GM19238 (cell line): Measurements from ENCODE around the gene NUP42.
"Not testable (repeated sequence)": the region's sequence is repeated elsewhere in the genome, so short reads cannot be mapped to it uniquely, and the experiment has no call there.

Experiments used
- DNase-seq: peaks from one replicate; pipeline ENCODE4 v3.0.0; 2011; ENCODE audit warnings: low spot score; ENCODE audit not compliant: insufficient read length

The NUP42 gene

DNA sequence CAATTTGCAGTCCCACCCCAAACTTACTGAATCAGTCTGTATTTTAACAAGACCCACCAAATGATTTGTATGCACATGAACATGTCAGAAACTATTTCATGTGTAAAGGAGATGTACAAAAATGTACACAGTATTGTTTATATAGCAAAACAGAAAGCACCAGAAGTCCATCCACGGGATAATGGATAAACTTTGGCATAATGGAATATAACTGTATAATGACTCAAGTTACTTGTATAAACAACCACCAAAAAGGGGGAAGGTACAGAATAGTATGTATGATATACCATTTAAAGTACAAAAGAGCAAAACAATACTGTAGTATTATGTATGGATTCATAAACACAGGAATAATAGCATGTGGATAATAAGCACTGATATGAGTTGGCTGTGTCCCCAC is 22.4 kb downstream of the NUP42 start:
- no peak for DNase-seq

- DNase-seq = no peak
These were observed 23.7 kb downstream of the NUP42 start for GRCh38 chr7:23205577-23205908.

DNA sequence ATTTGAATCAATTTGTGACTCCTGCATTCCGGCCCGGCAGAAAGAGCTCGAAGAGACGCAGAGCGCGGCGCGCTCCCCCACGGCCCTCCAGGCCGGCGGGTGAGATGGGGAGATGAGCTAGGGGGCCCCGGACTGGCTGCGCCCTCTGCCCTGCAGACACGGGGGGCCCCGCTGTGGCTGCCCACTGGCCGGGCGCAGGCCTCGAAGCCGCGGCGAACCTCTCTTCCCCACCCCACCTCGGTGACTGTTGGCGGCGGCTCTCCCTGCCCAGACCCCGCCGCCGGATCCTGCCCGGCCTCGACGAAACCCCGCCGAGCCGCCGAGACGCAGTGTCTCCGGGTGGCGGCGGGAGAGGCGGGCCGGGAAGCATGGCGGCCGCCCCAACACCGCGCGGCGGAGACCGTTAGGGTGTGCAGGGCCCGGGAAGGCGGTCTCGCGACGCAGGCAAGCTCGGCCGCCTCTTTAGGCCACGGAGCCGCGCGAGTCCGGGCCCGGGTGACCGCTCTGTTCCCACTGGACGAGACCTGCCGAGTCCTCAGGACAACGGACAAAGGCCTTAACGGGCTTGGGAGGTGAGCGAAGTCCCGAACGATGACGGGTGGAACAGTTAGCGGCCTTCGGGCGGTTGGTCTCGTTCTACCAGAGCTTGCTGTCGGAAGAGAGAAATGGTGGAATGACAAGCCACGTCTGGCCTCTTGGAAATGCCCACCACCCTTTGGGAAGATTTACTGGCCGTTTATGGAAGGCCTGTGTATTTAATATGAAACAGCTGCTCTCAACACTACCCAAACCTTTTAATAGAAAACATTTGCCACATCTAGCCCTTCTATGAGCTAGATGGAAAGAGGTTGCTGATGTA is 24.3 kb downstream of the NUP42 start:
- no peak for DNase-seq

DNA sequence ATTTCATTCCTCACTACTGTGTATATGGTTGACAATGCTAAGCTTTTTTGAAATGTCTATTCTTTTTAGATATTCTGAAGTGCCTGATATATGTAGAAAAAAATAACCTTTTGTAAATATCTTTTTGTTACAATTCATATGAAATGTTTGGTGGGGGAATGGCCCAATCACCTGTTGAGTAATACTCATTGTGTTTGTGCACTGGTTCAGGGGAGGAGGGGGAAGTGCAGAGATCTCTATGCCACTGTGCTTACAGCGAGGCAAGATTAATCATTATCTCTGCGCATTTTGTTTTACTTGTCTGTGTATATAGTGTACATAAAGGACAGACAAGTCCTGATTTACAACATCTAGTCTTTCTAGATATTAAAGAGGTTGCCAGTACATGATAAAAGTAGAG is 25.2 kb downstream of the NUP42 start:
- no peak for DNase-seq

DNA sequence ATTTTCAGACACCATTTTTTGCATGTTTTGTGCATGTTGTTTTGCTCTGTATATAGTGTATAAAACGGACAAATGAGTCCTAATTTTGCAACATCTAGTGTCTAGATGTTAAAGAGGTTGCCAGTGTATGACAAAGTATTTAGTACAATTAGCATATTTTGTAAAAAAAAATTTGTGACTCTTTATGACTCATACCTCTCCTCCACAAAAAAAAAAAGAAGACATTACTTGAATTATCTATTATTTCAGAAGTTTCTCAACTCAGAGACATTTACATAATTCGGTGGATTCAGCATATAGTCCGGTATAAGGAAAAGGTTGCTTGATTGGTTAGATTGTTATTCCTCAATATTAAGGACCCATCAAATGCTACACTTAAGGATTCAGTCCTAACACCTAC is 26.0 kb downstream of the NUP42 start:
- DNase-seq = no peak

- DNase-seq = no peak
These were observed 26.5 kb downstream of the NUP42 start for GRCh38 chr7:23208316-23208715.

GRCh38 chr7:23210506-23210905 is 28.7 kb downstream of the NUP42 start:
- DNase-seq = no peak

- no peak for DNase-seq
These were observed 29.7 kb downstream of the NUP42 start for GRCh38 chr7:23211589-23211988.

DNA sequence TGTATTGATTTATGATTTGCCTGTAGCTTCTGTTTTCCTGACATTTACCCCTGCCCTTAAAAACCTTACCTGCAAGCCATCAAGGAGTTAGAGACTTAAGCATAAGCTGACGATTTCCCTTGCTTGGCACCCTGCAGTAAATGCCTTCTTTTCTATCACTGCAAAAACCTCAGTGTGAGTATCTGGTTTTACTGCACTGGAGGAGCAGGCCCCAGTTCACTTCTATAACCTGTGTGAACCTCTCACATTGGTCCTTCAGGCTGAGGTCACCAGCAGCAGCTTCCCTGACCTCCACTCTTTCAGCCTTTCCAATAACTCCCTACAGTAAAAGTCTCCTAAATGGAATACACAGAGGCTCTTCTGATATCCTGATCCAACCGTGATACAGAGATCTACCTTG is 30.5 kb downstream of the NUP42 start:
- DNase-seq = no peak

GRCh38 chr7:23212841-23213240 is 31.0 kb downstream of the NUP42 start:
- DNase-seq = no peak

GRCh38 chr7:23213755-23214154 is 31.9 kb downstream of the NUP42 start:
- no peak for DNase-seq

DNA sequence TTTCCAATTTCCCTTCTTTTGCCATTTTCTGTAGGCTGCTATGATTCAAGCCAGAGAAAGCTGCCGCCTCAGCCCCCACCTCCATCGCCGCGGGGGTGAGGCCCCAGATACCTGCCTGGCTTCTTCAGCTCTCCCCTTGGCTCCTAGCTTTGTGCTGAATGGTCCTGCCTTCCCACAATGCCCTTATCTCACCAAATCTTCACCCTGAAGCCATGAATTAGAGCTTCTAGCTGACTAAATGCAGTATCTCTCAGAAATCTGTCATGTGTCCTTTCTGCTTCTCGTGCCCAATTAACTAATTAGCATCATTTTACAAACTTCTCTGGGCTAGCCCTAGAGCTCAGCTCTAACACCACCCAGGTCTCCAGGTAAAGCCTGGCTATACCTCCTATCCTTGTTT is 32.6 kb downstream of the NUP42 start:
- no peak for DNase-seq

GRCh38 chr7:23214938-23215337 is 33.1 kb downstream of the NUP42 start:
- DNase-seq = no peak

- no peak for DNase-seq
These were observed 34.2 kb downstream of the NUP42 start for GRCh38 chr7:23216021-23216420.

DNA sequence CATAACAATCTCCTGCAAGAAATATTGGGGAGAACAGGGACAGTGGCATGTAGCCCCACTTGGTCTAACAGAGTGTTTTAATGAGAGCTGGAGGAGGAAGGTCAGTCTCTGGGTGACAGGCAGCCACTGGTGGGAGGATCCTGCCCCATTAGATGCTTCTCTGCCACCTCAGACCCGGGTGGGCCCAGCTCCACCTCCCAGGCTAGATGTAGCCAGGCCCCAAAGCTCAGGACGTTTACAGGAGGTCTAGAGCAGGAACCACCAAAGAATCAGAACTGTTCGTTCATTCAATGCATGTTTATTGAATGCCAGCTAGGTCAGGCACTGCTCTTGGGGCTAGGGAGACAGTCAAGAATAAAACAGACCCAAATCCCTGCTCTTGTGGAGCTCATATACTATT is 36.3 kb downstream of the NUP42 start:
- DNase-seq = no peak

DNA sequence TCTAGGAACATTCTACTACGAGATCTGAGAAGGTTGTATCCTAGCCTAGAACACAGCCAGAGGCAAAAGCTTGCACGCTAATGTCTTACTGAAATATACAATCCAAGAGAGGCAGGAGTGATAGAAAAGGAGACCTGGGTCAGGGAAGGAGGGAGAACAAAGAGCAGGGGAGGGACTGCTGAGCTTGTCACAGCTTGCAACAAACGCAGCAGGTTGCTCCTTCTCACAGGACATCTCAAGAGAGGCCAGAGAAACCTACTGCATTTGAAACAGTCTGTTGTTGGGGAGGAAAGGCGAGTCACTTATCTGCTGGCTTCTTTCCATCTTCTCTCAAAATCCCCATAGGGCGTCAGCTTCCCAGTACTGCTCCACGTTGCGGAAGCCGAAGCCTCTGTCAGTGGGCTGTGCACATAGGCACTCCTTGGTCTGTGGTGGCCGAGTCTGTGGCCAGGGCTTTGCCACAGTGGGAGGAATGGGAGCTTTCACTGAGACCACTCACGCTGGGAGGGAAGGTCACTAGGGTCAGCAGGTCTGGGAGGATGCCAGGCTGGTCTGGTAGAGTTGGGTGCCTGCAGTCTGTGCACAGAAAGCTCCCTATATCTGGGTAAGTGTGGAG is 39.0 kb downstream of the NUP42 start:
- no peak for DNase-seq

- DNase-seq = no peak
These were observed 40.7 kb downstream of the NUP42 start for GRCh38 chr7:23222439-23223030.

GRCh38 chr7:23224364-23224763 is 42.5 kb downstream of the NUP42 start:
- not testable (repeated sequence) for DNase-seq

DNA sequence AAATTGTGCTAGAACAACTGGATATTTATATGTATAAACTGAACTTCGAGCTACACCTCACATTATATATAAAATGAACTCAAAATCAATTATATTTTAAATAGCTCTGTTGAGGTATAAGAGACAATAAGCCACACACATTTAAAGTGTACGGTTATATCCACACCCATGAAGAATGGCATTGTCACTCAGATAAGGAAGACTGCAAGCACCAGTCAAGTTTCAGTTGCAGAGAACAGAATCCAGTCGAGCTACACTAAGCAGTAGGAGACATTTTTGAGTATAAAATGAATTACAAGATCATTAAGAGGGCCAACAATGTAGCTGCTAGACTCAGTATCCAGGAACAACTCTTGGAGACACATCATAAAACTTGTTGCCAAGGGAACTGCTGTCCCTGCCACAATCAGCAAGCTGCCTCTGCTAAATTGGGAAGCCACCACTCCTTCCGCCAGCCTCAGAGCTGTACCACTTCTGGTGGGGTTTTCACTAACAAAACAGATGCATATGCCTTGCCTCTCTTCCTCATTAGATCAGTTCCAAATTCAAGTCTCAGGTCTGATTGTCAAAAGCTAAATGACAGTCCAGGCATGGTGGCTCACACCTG is 45.1 kb downstream of the NUP42 start:
- no peak for DNase-seq

DNA sequence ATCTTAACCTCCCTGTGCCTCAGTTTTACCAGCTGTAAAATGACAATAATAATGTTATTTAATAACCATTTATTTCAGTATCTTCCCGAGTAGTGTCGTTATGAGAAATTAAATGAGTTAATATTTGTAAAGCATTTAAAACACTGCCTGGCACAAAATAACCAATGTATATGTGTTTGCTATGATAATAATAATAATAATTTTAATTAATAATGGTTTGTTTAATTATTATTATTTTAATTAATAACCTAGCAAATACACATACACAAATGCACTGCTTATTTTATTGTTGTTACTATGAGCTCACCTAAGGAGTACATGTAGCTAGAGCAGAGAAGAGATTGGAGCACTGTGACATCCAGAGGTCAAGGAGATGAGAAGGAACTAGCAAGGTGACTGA is 46.6 kb downstream of the NUP42 start:
- no peak for DNase-seq

DNA sequence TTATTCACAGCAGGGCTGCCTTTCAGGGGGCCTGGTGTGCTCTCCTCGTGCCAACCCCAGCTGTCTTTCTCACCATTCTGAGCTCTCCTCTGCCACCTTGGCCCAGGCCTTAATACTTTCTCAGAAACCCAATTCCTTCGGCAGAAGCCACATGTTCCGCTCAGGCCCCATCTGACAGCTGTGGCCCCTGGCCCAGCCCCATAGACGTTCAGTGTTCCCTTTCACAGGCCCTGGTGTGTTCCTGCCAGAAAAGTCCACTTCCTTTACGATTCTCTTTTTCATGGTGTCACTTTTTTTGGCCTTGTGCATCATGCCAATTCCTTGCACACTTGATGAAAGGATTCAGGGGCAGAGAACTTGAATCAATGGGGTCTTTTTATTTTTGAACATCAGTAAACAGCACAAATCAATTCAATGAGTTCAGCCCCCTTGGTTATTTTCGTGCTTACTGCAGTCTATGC is 48.8 kb downstream of the NUP42 start:
- no peak for DNase-seq

DNA sequence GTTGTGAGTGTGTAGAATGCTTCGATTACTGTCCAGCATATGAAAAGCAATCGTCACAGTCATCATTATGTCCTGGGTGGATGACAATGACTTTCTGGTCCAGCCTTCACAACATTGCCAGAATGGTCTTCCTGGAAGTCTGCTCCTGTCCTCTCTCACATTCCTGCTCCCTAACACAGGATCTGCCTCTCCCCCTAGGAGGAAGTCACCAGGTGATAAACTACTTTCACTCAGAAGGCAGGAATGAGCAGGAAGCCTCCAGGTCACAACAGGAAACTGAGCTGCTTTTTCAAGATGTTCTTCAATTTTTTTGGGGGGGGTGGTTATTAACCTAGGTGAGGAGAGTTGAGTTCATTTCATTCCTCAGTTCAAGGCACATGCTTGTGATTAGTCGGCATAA is 51.1 kb downstream of the NUP42 start:
- DNase-seq = no peak
